NCI-H345 (cell line): ENCODE data around the gene ZNF784.
"Not testable (repeated sequence)": the region's sequence is repeated elsewhere in the genome, so short reads cannot be mapped to it uniquely, and the experiment has no call there.

Experiments used
- DNase-seq: peaks from one replicate; lab custom pipeline; 2025; lab: John Stamatoyannopoulos, UW

ZNF784 gene

DNA sequence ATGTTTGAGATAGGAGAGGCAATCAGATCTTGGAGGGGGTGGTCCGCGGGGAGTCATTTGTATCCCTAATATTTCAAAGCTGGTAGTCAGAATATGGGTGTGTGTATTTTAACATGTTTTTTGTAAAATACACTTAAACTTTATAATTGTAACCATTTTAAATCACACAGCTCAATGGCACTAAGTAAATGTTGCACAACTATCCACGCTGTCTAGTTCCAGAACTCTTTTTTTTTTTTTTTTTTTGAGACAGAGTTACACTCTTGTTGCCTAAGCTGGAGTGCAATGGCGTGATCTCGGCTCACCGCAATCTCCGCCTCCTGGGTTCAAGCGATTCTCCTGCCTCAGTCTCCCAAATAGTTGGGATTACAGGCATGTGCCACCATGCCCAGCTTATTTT lies 40.5 kb downstream of the ZNF784 start:
- DNase-seq, result not testable (repeated sequence)

DNA sequence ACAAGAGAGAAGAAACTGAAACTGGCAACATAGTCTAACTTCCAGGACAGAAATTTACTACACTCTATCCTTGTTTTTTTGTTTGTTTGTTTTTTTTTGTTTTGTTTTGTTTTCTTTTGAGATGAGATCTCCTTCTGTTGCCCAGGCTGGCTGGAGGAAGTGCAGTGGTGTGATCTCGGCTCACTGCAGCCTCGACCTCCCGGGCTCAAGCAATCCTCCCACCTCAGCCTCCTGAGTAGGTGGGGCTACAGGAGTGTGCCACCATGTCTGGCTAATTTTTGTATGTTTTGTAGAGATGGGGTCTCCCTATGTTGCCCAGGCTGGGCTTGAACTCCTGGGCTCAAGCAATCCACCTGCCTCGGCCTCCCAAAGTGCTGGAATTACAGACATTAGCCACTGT lies 42.1 kb downstream of the ZNF784 start:
- not testable (repeated sequence) for DNase-seq

DNA sequence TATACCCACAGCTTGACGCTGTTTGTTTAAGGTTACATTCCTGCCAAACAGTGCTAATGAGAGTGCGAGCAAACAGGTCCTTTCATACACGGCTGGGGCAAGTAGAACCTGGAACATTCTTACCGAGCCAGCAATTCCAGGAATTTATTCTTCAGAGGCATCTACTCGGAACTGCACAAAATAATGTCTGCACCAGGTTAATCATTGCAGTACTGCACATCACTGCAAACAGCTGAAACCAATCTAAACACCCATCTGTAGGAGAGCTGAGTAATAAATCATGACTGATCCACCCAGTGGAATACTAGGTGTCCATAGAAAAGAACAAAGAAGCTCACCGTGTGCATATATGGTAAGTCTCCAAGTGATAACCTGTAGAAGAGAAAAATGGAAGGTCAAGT lies 42.5 kb downstream of the ZNF784 start:
- DNase-seq, result no peak

DNA sequence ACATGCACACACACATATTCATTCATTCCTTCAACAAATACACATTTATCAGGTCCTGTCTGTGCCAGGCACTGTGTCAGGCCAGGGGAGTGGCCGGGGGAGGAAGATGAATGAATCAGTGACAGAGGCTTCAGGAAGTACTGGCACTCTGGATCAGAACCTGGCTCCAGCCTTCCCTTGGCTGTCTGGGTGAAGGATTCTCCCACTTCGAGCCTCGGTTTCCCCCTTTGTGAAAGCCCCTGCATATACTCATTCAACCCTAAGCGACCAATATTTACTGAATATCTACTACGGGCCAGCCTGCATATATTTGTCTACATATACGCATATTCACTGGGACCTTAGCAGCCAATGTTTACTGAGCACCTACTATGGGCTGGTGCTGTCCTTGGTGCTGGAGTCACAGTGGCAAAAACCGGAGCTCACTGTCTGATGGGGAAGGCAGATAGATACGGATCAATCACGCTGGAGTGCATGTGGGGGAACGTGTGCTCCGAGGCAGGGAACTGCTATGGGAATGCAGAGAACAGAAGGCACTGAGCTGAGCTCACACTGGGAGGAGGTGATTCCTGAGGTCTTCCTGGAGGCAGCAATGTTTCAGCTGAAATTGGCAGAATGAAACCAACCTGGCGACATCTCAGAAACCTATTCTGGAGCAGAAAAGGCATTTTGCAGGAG lies 43.1 kb downstream of the ZNF784 start:
- DNase-seq, result no peak

DNA sequence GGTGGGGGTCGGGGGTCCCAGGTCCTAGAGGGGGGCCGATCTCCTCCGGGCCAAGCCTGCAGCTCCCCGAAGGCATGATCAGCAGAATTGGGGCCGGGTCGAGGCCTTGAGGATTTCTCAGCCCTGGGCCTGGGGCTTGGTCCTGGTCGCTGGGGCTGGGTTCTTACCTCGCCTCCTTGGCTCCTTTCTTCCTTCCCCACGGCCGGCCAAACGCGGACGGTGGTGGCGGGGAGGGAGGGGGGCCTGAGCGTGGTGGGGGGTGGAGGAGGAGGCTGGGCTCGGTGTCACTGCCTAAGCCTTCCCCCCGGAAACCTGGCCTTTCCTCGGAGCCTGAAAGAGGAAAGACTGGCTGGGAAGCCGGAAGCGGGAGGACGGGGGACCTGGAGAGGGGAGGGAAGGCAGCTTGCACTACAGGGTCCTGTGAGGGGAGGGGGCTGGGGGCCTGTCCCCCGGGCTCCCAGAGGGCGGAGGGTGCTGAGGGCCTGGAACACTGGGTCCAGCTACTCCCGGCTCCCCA lies 43.7 kb downstream of the ZNF784 start, which contains the start of gene ZNF579:
ZNF579 (minus strand) TSS at position 221 of the 517 bp plus-strand sequence. CDS start 1,209 bp downstream, outside the sequence.
- DNase-seq, result peak; percentile 85

DNA sequence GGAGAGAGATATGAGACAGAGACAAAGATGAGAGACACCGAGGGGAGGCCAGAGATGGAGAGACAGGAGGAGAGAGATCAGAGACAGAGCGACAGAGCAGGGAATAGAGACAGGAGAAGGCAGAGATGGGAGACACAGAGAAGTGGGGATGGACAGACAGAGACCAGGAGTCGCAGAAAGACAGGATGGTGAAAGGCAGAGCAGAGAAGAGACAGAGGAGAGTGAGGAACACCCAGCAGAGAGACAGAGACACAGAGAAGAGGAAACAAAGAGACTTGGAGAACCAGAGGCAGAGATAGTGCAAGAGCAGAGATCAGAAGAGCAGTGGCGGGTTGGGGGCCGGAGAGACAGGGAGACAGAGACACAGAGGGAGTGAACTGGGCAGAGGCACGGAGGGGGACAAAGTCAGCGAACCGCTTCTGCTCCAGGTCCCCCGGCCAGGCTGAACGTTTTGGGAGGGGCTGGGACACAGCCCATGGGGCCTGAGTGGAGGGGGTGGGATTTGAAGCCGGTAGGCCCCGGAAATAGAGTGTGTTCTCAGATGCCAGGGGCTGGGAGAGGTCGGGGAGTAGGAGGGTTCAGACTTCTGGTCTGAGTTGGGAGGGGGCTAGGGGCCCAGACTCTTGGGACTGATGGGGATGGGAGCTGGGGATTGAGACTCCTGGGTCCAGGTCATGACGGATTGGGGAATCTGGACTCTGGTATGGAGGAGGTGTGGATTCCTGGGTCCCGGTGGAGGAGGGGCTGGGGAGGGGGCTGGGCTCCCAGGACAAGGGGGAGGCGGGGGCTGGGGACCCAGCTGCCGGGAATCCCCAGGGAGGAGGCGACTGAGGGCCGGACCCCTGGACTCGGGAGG lies 44.4 kb downstream of the ZNF784 start:
- peak; percentile 24 for DNase-seq

DNA sequence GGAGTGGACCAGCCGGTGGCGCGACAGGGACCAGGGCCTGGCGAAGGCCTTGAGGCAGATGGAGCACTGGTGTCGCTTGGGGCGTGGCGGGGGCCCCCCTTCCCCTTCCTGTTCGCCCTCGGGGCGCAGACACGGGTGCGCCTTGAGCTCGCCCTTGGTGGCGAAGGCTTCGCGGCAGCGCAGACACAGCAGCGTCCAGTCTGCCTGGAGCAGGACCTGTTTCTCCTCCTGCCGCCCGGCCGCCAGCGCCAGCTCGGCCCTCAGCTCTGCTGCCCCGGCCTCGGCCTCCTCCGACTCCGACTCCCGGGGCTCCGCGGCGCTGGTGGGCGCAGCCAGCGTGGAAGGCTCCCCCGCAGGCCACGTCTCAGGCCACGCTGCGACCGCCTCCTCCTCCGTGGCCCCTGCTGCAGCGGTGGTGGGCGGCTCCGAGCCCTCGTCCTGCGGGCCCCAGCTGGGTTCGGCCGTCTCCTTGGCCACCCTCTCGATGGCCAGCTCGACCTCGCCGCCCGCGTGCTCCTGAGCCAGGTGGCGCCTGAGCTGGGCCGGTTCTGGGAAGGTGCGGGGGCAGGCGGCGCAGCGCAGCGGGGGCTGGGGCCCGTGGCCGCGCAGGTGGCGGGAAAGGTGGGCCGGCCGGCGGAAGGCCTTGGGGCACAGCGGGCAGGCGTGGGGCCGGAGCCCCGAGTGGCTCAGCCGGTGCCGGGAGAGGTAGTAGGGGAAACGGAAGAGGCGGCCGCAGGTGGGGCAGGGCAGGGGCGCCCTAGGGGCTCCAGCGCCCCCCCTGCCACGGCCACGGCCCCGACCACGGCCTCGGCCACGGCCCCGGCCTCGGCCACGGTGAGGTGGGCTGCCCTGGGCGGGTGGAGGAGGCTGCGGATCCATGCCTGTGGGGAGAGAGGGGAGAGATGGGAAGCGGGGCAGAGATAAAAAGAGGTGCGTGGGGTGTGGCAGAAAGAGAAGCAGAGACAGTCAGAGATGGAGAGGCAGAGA lies 45.3 kb downstream of the ZNF784 start:
- DNase-seq, result no peak

DNA sequence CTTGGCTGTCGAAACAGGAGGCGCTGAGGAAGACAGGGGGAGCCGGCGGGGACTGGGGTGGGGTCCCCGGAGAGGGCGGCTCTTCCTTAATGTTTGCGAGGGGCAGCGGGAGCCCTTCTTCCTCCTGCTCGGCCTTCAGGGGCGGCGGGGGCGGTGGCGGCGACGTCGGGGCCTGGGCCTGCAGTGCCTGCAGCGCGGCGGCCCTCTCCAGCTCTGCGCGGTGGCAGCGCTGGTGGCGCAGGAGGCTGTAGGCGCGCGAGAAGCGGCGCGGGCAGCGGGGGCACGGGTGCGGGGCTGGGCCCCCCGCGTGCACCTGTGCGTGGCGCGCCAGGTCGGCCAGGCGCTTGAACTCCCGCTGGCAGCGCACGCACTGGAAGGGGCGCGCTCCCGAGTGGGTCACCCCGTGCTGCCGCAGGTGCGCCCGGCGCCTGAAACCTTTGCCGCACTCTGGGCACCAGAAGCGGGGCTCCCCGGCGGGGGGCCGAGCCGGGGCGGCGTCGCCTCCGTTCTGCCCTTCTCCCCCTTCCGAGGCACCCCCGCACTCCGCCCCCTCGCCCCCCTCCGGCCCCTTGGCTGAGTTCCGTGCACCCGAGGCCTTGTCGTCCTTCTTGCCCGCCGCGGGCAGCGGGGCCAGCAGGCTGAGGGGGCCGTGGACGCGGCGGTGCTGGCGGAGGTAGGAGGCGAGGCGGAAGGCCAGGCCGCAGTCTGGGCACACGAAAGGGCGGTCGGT lies 46.2 kb downstream of the ZNF784 start:
- DNase-seq, result no peak

DNA sequence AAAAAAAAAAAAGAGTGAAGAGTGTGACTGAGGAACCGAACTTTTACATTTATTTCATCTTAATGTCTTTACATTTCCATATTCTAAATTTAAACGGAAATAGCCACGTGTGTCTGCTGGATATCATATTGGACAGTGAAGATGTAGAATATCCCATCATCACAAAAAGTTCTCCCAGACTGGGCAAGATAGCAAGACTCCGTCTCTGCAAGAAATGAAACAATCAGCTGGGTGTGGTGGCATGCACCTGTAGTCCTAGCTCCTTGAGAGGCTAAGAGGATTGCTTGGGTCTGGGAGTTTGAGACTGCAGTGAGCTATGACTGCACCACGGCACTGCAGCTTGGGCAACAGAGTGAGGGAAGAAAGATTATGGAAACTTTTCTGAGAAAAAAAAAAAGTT lies 47.6 kb downstream of the ZNF784 start:
- no peak for DNase-seq

DNA sequence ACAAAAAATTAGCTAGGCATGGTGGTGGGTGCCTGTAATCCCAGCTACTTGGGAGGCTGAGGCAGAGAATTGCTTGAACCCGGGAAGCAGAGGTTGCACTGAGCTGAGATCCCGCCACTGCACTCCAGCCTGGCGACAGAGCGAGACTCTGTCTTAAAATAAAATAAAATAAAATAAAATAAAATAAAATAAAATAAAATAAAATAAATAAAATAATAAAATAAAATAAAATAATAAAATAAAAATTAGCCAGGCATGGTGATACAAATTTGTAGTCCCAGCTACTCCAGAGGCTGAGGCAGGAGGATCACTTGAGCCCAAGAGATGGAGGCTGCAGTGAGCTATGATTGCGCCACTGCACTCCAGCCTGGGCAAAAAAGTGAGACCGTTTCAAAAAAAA lies 50.4 kb downstream of the ZNF784 start:
- not testable (repeated sequence) for DNase-seq
